B cell (primary cell): Measurements from ENCODE around the gene C5AR1.
"Not testable (repeated sequence)": the region's sequence is repeated elsewhere in the genome, so short reads cannot be mapped to it uniquely, and the experiment has no call there.

Experiments used
- CTCF ChIP-seq: fragments of 200-600 bp; IDR thresholded peaks from one replicate; pipeline ENCODE4 v1.8.0; 2022; ENCODE audit warnings: antibody characterized with exemption, mild to moderate bottlenecking
- EZH2 ChIP-seq: IDR thresholded peaks from 2 replicates; pipeline ENCODE4 v1.6.1; 2012; ENCODE audit warnings: borderline replicate concordance, low read depth, mild to moderate bottlenecking, moderate library complexity, low read length; ENCODE audit not compliant: insufficient read depth, poor library complexity, severe bottlenecking

GRCh38 chr19:47336765-47337718, 27.4 kb downstream of the C5AR1 start:
- TF ChIP-seq CTCF, EZH2: not testable (repeated sequence)
